ENCODE data around the gene WDFY1.
A peak's percentile ranks its signal among the peaks of the same experiment; 100 is the strongest.

WDFY1 gene

DNA sequence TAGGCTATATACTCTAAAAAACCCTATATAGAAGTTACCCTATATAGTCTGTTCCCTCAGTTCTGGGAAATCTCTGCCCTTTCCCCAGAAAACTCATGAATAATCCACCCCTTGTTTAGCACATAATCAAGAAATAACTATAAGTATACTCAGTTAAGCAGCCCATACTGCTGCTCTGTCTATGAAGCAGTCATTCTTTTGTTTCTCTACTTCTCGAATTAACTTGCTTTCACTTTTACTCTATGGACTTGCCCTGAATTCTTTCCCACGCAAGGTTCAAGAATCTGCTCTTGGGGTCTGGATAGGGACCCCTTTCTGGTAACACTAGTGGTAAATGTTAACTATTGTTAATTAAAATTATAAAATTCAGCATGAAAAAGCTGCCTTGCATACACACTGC, 90.4 kb downstream of the WDFY1 start:
- no peak for TF ChIP-seq ZFX (IDR thresholded peaks at IDR 0.05)
- TF ChIP-seq, protein P1, sequence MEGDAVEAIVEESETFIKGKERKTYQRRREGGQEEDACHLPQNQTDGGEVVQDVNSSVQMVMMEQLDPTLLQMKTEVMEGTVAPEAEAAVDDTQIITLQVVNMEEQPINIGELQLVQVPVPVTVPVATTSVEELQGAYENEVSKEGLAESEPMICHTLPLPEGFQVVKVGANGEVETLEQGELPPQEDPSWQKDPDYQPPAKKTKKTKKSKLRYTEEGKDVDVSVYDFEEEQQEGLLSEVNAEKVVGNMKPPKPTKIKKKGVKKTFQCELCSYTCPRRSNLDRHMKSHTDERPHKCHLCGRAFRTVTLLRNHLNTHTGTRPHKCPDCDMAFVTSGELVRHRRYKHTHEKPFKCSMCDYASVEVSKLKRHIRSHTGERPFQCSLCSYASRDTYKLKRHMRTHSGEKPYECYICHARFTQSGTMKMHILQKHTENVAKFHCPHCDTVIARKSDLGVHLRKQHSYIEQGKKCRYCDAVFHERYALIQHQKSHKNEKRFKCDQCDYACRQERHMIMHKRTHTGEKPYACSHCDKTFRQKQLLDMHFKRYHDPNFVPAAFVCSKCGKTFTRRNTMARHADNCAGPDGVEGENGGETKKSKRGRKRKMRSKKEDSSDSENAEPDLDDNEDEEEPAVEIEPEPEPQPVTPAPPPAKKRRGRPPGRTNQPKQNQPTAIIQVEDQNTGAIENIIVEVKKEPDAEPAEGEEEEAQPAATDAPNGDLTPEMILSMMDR (conservative IDR thresholded peaks at IDR 0.05) = no peak
- H3K27ac ChIP-seq = no peak overlapping the region

DNA sequence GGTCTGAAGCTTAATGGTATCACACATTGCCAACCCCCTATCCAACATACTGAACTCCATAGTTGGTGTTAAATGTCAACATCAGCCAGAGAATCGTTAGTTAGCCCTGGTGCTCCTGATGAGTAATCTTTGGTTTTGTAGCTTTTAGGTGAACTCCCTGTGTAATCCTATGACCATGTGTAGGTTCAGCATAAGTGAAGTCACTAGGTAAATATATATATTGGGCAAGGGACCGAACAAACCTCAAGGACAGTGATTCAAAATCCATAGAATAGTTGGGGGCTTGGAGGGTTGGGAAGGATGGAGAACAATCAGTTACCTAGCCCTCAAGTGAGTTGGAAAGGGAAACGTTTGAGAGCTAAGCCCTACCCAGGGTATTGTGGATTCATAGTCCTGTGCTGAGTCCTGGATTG, 91.7 kb downstream of the WDFY1 start:
- H3K27ac ChIP-seq = no peak overlapping the region
- no peak for TF ChIP-seq ZFX (IDR thresholded peaks at IDR 0.05)
- TF ChIP-seq, protein P1 (conservative IDR thresholded peaks at IDR 0.05) = no peak

DNA sequence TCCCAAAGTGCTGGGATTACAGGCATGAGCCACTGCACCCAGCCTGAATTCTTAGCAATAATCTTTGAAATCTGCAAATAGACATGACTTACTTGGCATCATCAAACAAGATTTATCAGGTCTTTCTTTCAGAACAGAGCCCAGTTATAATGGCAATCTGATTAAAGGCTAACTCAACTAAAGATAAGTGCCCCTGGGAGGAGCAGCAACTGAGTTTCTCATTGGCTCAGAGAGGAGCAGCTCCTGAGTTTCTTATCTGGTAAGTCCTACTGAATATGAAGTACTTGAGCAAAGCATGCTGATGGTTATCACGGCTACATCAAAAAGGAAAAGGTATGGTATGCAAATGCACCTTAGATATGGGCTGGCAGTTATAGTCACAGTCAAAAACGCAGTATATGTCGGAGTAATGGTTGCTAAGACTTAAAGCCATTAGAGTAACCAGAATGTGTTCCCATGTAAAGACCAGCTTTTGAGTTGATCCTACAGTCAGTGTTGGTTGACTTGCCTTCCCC, 92.8 kb downstream of the WDFY1 start:
- no peak for TF ChIP-seq ZFX (IDR thresholded peaks at IDR 0.05)
- TF ChIP-seq, protein P1 (conservative IDR thresholded peaks at IDR 0.05) = no peak
- H3K27ac ChIP-seq = no peak overlapping the region

DNA sequence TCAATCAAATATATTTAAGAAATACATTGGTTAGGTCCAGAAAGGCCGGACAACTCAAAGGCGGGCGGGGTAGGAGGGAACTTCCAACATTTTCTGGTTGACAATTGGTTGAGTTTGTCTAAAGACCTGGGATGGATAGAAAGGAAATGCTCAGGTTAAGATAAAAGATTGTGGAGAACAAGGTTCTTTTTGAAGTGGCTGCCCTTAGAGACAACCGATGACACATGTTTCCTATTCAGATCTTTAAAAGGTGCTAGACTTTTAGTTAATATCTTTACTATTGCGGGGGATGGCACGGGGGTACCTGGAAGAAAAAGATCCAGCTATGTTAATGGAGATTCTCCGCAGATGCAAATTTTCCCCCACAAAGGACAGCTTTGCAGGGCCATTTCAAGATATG, 97.7 kb downstream of the WDFY1 start:
- TF ChIP-seq, protein P1 (conservative IDR thresholded peaks at IDR 0.05) = no peak
- no peak for TF ChIP-seq ZFX (IDR thresholded peaks at IDR 0.05)
- H3K27ac ChIP-seq = no peak overlapping the region

DNA sequence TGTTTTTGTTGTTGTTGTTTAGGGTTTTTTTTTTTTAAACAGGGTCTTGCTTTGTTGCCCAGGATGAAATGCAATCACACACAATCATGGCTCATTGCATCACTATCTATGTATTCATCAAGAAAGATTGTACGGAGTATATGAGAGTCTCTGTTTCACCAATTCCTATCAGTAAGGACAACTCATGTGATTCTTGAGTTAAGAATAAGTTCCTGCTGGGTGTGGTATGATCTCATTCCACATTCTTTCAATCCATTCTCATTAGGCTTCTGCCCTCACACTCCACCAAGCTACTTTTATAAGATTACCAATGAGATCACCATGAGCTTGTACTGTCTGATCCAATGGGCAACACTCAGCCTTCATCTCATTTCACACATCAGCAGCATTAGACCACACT, 98.6 kb downstream of the WDFY1 start:
- H3K27ac ChIP-seq = no peak overlapping the region
- TF ChIP-seq ZFX (IDR thresholded peaks at IDR 0.05) = no peak
- TF ChIP-seq, protein P1 (conservative IDR thresholded peaks at IDR 0.05) = no peak

DNA sequence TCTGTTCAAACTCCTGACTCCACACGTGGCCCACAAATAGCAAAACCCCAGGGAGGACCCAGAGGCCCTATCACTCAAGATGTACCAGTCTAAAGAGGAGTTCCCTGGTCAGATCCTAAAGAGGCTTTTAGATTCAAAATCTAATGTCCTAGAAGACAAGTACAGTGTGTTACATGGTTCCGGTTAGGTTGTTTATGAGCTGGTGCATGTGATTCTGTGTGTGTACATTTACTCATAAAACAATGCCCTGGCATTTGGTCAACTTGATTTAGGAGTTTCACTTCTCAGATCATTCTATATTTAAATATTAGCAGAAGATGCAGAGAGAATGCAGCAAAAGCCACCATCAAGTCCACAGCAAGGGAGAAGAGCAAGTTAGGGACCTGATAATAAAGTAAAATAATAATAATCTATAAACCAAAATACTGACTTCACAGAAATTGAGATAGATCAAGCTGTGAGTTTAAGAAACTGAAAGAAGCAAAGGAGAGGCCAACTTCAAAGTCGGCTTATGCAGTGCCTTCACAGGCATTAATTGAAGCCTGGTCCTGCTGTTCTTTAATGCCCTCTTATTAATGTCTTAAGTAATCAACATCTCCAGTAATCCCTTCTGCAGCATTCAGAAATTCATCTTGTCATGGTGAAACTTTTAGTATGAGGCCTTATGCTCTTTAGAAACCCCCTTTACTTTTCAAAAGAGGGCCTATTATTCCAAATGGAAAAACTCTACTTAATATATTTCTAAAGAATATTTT, 103.5 kb downstream of the WDFY1 start:
- TF ChIP-seq, protein P1 (conservative IDR thresholded peaks at IDR 0.05) = no peak
- TF ChIP-seq ZFX (IDR thresholded peaks at IDR 0.05) = no peak
- peak overlapping the region; percentile 48 for H3K27ac ChIP-seq

DNA sequence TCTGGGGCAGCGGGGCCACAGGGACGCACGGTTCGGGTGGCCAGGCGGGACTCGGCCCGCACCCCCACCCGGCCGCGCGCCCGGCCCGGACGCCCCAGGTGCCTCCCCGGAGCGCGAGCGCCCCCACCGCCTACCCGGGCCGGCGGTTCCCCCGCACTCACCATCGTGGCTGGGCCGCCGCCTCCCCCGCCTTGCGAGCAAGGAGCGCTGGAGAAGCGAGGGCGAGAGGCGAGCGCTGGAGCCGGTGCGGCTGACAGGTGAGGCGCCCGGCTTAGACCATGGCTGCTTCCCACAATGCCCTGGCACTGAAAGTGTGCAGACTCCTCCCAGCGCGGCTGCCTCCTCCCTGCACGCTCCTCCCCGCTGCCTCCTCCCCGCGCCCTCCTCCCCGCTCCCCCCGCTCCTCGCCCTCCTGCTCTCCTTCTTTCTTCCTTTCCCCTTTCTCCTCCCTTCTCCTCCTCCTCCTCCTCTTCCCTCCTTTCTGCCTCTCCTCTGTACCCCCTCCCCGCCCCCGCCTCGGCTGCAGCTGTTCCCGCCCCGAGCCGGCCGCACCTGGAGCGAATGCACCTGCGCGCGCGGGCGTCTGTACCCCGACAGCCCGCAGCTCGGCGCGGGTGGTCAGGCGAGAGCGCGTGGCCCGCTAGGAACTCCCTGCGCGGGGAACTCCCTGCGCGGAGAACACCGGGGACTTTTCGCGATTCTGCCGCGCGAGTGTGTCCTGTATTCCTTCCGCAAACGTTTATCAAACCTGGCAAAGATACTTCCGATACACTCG, 107.7 kb downstream of the WDFY1 start, which contains the start of gene AP1S3:
TSS of gene AP1S3 (minus strand) at position 296 of the 775 bp plus-strand sequence. CDS start at position 164, 132 bp downstream.
- peak within 1 kb of the TSS; percentile 81 for H3K27ac ChIP-seq
- TF ChIP-seq, protein P1 (conservative IDR thresholded peaks at IDR 0.05) = peak; percentile 32
- TF ChIP-seq ZFX (IDR thresholded peaks at IDR 0.05) = peak; percentile 60

All from C4-2B (cell line).